Neural progenitor cell (in vitro differentiated cells): ENCODE measurements around the gene RNGTT. TPM values are rescaled to one million over a fixed set of nuclear protein-coding genes. Genes with fewer than 3 reads are reported as not detected.

ENCODE experiments used
- DNase-seq: peaks from one replicate; pipeline ENCODE4 v3.0.0-alpha.2; 2016; ENCODE audit warnings: low spot score
- H2AFZ ChIP-seq: fragments of 200-600 bp; sonication (generic); replicated peaks from 2 replicates; pipeline ENCODE4 v1.6.1; 2016; ENCODE audit warnings: antibody characterized with exemption
- H3F3A ChIP-seq: fragments of 200-600 bp; sonication (generic); 2 replicates; pipeline ENCODE4 v1.6.1; 2016; ENCODE audit warnings: antibody characterized with exemption, low read depth
- H3K27ac ChIP-seq: fragments of 200-600 bp; sonication (generic); 2 replicates; pipeline ENCODE4 v1.5.1; 2016; ENCODE audit warnings: mild to moderate bottlenecking
- H3K27me3 ChIP-seq: fragments of 200-600 bp; sonication (generic); 2 replicates; pipeline ENCODE4 v1.6.1; 2016; ENCODE audit warnings: mild to moderate bottlenecking, moderate library complexity
- H3K36me3 ChIP-seq: fragments of 200-600 bp; sonication (generic); 2 replicates; pipeline ENCODE4 v1.5.1; 2016
- H3K4me1 ChIP-seq: fragments of 200-600 bp; sonication (generic); 2 replicates; pipeline ENCODE4 v1.6.1; 2016; ENCODE audit warnings: mixed run types
- H3K4me2 ChIP-seq: fragments of 200-600 bp; sonication (generic); 2 replicates; pipeline ENCODE4 v1.6.1; 2016
- H3K4me3 ChIP-seq: fragments of 200-600 bp; sonication (generic); 2 replicates; pipeline ENCODE4 v1.5.1; 2016
- H3K79me2 ChIP-seq: fragments of 200-600 bp; sonication (generic); 2 replicates; pipeline ENCODE4 v1.6.1; 2016; ENCODE audit warnings: low read depth
- H3K9ac ChIP-seq: fragments of 200-600 bp; sonication (generic); 2 replicates; pipeline ENCODE4 v1.6.1; 2016
- H3K9me3 ChIP-seq: fragments of 200-600 bp; sonication (generic); 2 replicates; pipeline ENCODE4 v1.5.1; 2016; ENCODE audit warnings: low read depth
- H4K20me1 ChIP-seq: fragments of 200-600 bp; sonication (generic); 2 replicates; pipeline ENCODE4 v1.6.1; 2016; ENCODE audit warnings: low read depth
- H3K27ac Mint-ChIP-seq: 3 replicates; pipeline ENCODE4 v1.8.0; 2021; ENCODE audit warnings: mixed read lengths
- H3K27me3 Mint-ChIP-seq: 2 replicates; pipeline ENCODE4 v1.8.0; 2022; ENCODE audit warnings: low read depth, mild to moderate bottlenecking, inconsistent platforms, moderate library complexity, mixed read lengths; ENCODE audit not compliant: insufficient read depth
- H3K36me3 Mint-ChIP-seq: 3 replicates; pipeline ENCODE4 v1.8.0; 2021; ENCODE audit warnings: mixed read lengths
- H3K4me1 Mint-ChIP-seq: 3 replicates; pipeline ENCODE4 v1.8.0; 2021; ENCODE audit warnings: mixed read lengths
- H3K4me3 Mint-ChIP-seq: 3 replicates; pipeline ENCODE4 v1.8.0; 2021; ENCODE audit warnings: mild to moderate bottlenecking, moderate library complexity, mixed read lengths
- H3K9me3 Mint-ChIP-seq: 3 replicates; pipeline ENCODE4 v1.8.0; 2020; ENCODE audit warnings: mixed read lengths
- CTCF ChIP-seq: fragments of 200-600 bp; sonication (generic); IDR thresholded peaks from 2 replicates; pipeline ENCODE4 v1.5.1; 2017; ENCODE audit warnings: antibody characterized with exemption, mild to moderate bottlenecking
- EZH2 ChIP-seq: fragments of 200-600 bp; sonication (generic); IDR thresholded peaks from 2 replicates; pipeline ENCODE4 v1.6.1; 2017; ENCODE audit warnings: antibody characterized with exemption, mild to moderate bottlenecking, moderate library complexity
- EZH2phosphoT487 ChIP-seq: fragments of 200-600 bp; sonication (generic); IDR thresholded peaks from 2 replicates; pipeline ENCODE4 v1.6.1; 2017; ENCODE audit warnings: antibody characterized with exemption
- total RNA-seq: library from RNA; depleted of rRNA; stranded (reverse); fragments of >200 nt; gene quantifications from 2 replicates; pipeline ENCODE4 v1.2.3, GENCODE V29; 2015; ENCODE audit warnings: low replicate concordance

The RNGTT gene
- total RNA-seq, 1 donor from 2014 or later, result 71.7 TPM

GRCh38 chr6:88922775-88923548 is 40.5 kb downstream of the RNGTT start:
- no peaks in the 10 kb centered on the region for H3K27me3 ChIP-seq
- H3F3A ChIP-seq, result no peaks in the 10 kb centered on the region
- Mint-ChIP-seq H3K4me1 (no peaks in the 10 kb centered on the region), H3K9me3 (no peaks in the 10 kb centered on the region), H3K27me3 (peaks cover 2% of the 10 kb centered on the region), H3K4me3 (no peak overlapping the region), H3K27ac (no peak overlapping the region), H3K36me3 (peaks cover 19% of the 10 kb centered on the region)
- no peaks in the 10 kb centered on the region for H4K20me1 ChIP-seq
- H2AFZ ChIP-seq, result no peak overlapping the region
- TF ChIP-seq CTCF, result no peak
- TF ChIP-seq EZH2, result no peak
- no peak for TF ChIP-seq EZH2phosphoT487
- no peak overlapping the region for H3K27ac ChIP-seq
- no peaks in the 10 kb centered on the region for H3K9me3 ChIP-seq
- no peaks in the 10 kb centered on the region for H3K79me2 ChIP-seq
- H3K36me3 ChIP-seq, result no peaks in the 10 kb centered on the region
- no peak for DNase-seq
- no peak overlapping the region for H3K4me3 ChIP-seq
- H3K9ac ChIP-seq, result no peak overlapping the region
- no peak overlapping the region for H3K4me2 ChIP-seq
- H3K4me1 ChIP-seq, result no peaks in the 10 kb centered on the region

- no peaks in the 10 kb centered on the region for H3K9me3 Mint-ChIP-seq
Measured at GRCh38 chr6:88921734-88922133, 41.7 kb downstream of the RNGTT start.

GRCh38 chr6:88920774-88921733 is 42.4 kb downstream of the RNGTT start:
- no peak overlapping the region for H3K4me3 Mint-ChIP-seq
- H3K9me3 Mint-ChIP-seq, result no peaks in the 10 kb centered on the region

More at GRCh38 chr6:88921734-88922133, 41.7 kb downstream of the RNGTT start:
- peaks cover 2% of the 10 kb centered on the region for H3K27me3 Mint-ChIP-seq
- no peak overlapping the region for H3K4me3 Mint-ChIP-seq
- no peaks in the 10 kb centered on the region for H3F3A ChIP-seq
- no peak overlapping the region for H3K27ac ChIP-seq
- no peaks in the 10 kb centered on the region for H4K20me1 ChIP-seq
- H3K27ac Mint-ChIP-seq, result no peak overlapping the region
- H3K79me2 ChIP-seq, result no peaks in the 10 kb centered on the region
- TF ChIP-seq EZH2phosphoT487 (no peak), EZH2 (no peak), CTCF (no peak)
- no peak overlapping the region for H3K4me3 ChIP-seq
- H3K4me1 ChIP-seq, result no peaks in the 10 kb centered on the region
- H3K4me2 ChIP-seq, result no peak overlapping the region
- no peaks in the 10 kb centered on the region for H3K9me3 ChIP-seq
- no peaks in the 10 kb centered on the region for H3K27me3 ChIP-seq
- no peak overlapping the region for H3K9ac ChIP-seq
- H3K4me1 Mint-ChIP-seq, result no peaks in the 10 kb centered on the region
- DNase-seq, result no peak
- no peak overlapping the region for H2AFZ ChIP-seq
- peaks cover 21% of the 10 kb centered on the region for H3K36me3 Mint-ChIP-seq
- no peaks in the 10 kb centered on the region for H3K36me3 ChIP-seq

More at GRCh38 chr6:88920774-88921733, 42.4 kb downstream of the RNGTT start:
- peaks cover 17% of the 10 kb centered on the region for H3K36me3 Mint-ChIP-seq
- Histone ChIP-seq H4K20me1 (no peaks in the 10 kb centered on the region), H3K9ac (no peak overlapping the region), H3F3A (no peaks in the 10 kb centered on the region), H3K27me3 (no peaks in the 10 kb centered on the region), H3K4me2 (no peak overlapping the region), H3K79me2 (no peaks in the 10 kb centered on the region), H2AFZ (no peak overlapping the region), H3K9me3 (no peaks in the 10 kb centered on the region), H3K4me1 (no peaks in the 10 kb centered on the region), H3K27ac (no peak overlapping the region), H3K4me3 (no peak overlapping the region), H3K36me3 (no peaks in the 10 kb centered on the region)
- DNase-seq, result no peak
- no peaks in the 10 kb centered on the region for H3K4me1 Mint-ChIP-seq
- H3K27ac Mint-ChIP-seq, result no peak overlapping the region
- TF ChIP-seq EZH2 (no peak), CTCF (no peak), EZH2phosphoT487 (no peak)
- peaks cover 2% of the 10 kb centered on the region for H3K27me3 Mint-ChIP-seq
